K562 (cell line): Measurements from ENCODE around the gene PRPSAP2. TPM values are rescaled to one million over a fixed set of nuclear protein-coding genes. Genes with fewer than 3 reads are reported as not detected.

Source experiments
- ATAC-seq: fragments of 200-7000 bp; cut with Tn5 transposase; 3 replicates; pipeline ENCODE4 v1.9.1; 2020; ENCODE audit warnings: moderate library complexity
- BruUV-seq: library from RNA; stranded (reverse); fragments of 400-500 nt; replicated peaks from 2 replicates; lab custom pipeline; 2021; lab: Mats Ljungman, UMichigan
- CTCF ChIA-PET: fragments of 300-600 bp; formaldehyde crosslinking; extraction: SDS; loops from one replicate; lab custom pipeline; 2021; ENCODE audit warnings: low intra/inter-chr PET ratio; lab: Yijun Ruan, JAX
- POLR2A ChIA-PET: fragments of 300-600, 350-650 bp; sonication (Branson Sonifier 250); formaldehyde crosslinking; extraction: SDS; loops from one replicate; lab custom pipeline; 2021; ENCODE audit warnings: antibody characterized with exemption, inconsistent platforms; lab: Yijun Ruan, JAX
- DNase-seq, 4 experiments: peaks; one replicate each; pipeline versions ENCODE4 v3.0.0 to v3.0.0-alpha.2; 2011 to 2018; ENCODE audit warnings: low spot score in 3 of 4, mixed read lengths in 3 of 4; ENCODE audit errors: extremely low read depth in 1 of 4
- FAIRE-seq: peaks from 2 replicates; lab custom pipeline; 2011; peaks lifted over from hg19 to GRCh38; lab: Jason Lieb, UNC
- H2AFZ ChIP-seq: 2 replicates; pipeline ENCODE4 v1.6.0; 2011; ENCODE audit warnings: low read depth, low read length, control low read depth, inconsistent platforms
- H3K27ac ChIP-seq: fragments of 200-600 bp; 3 replicates; pipeline ENCODE4 v1.8.0; 2011; ENCODE audit warnings: low read depth, mild to moderate bottlenecking, control low read depth, inconsistent platforms, low read length, moderate library complexity, mixed read lengths; ENCODE audit errors: extremely low read depth
- H3K27me3 ChIP-seq, 2 experiments: fragments of 300-600 bp in 1 of 2; 2 replicates in 1 of 2; 3 replicates in 1 of 2; pipeline versions ENCODE4 v1.6.0 to v1.8.0; 2011; ENCODE audit warnings: inconsistent platforms in 2 of 2, low read length in 2 of 2, mild to moderate bottlenecking in 1 of 2, mixed read lengths in 1 of 2, moderate library complexity in 1 of 2; ENCODE audit not compliant: control insufficient read depth in 2 of 2, insufficient read depth in 2 of 2
- H3K36me3 ChIP-seq: fragments of 300-600 bp; 3 replicates; pipeline ENCODE4 v1.8.0; 2011; ENCODE audit warnings: mild to moderate bottlenecking, low read length, inconsistent platforms; ENCODE audit not compliant: control insufficient read depth, insufficient read depth
- H3K4me1 ChIP-seq, 2 experiments: fragments of 200-600 bp in 1 of 2; replicated peaks in 1 of 2; 2 replicates in 1 of 2; 3 replicates in 1 of 2; pipeline versions ENCODE4 v1.5.1 to v1.8.0; 2011; ENCODE audit warnings: inconsistent platforms in 2 of 2, low read length in 2 of 2, mild to moderate bottlenecking in 1 of 2, mixed read lengths in 1 of 2, moderate library complexity in 1 of 2; ENCODE audit not compliant: control insufficient read depth in 2 of 2, insufficient read depth in 2 of 2
- H3K4me2 ChIP-seq: 2 replicates; pipeline ENCODE4 v1.6.1; 2011; ENCODE audit warnings: low read length, control low read depth, inconsistent platforms, mixed read lengths; ENCODE audit not compliant: insufficient read depth
- H3K4me3 ChIP-seq: fragments of 200-600 bp; sonication (generic), shearing (Covaris generic); 2 replicates; pipeline ENCODE4 v1.5.1; 2016; ENCODE audit warnings: control low read depth, inconsistent platforms
- H3K79me2 ChIP-seq: fragments of 200-600 bp; 3 replicates; pipeline ENCODE4 v1.8.0; 2011; ENCODE audit warnings: low read length, inconsistent platforms; ENCODE audit not compliant: control insufficient read depth, insufficient read depth
- H3K9ac ChIP-seq, 2 experiments: 2 replicates each; pipeline versions ENCODE4 v1.6.0 to v1.6.1; 2011; ENCODE audit warnings: low read depth in 2 of 2, low read length in 2 of 2, control low read depth in 1 of 2, inconsistent platforms in 1 of 2, mild to moderate bottlenecking in 1 of 2, mixed read lengths in 1 of 2; ENCODE audit not compliant: insufficient read depth in 1 of 2
- H3K9me1 ChIP-seq: one replicate; pipeline ENCODE4 v1.6.0; 2011; ENCODE audit warnings: inconsistent platforms, mild to moderate bottlenecking, low read length, moderate library complexity; ENCODE audit not compliant: control insufficient read depth, insufficient read depth
- H3K9me3 ChIP-seq: replicated peaks from 2 replicates; pipeline ENCODE4 v1.5.1; 2011; ENCODE audit warnings: low read depth, low read length, inconsistent platforms; ENCODE audit not compliant: control insufficient read depth, insufficient read depth
- H4K20me1 ChIP-seq: replicated peaks from 2 replicates; pipeline ENCODE4 v1.6.1; 2011; ENCODE audit warnings: low read length, inconsistent platforms, mixed read lengths; ENCODE audit not compliant: control insufficient read depth, insufficient read depth
- MAFF ChIP-seq: IDR thresholded peaks from 2 replicates; pipeline ENCODE4 v1.6.1; 2012; ENCODE audit warnings: low read length, improper control_type of control experiment
- RBM22 ChIP-seq: fragments of 200-400 bp; formaldehyde crosslinking; IDR thresholded peaks from 2 replicates; pipeline ENCODE4 v1.6.1; 2018; ENCODE audit warnings: low read length, low read depth; ENCODE audit not compliant: poor library complexity, severe bottlenecking
- ZNF431 ChIP-seq: sonication (generic); formaldehyde crosslinking; IDR thresholded peaks from 2 replicates; pipeline ENCODE4 v1.8.0; 2022; ENCODE audit warnings: mild to moderate bottlenecking, missing genetic modification reagents
- WGBS: fragments of 100-300 bp; shearing (Covaris generic); methylation state at CpG from one replicate; pipeline ENCODE4 v1.1.6; 2016; ENCODE audit warnings: low coverage, mixed read lengths; ENCODE audit not compliant: insufficient coverage; ENCODE audit errors: missing lambda C conversion rate; 5-methylcytosine and 5-hydroxymethylcytosine counted together
- in situ Hi-C: fragments of 300-500 bp; cut with MboI; formaldehyde crosslinking; loops from 4 replicates; pipeline ENCODE4 v1.15.0; 2018; ENCODE audit warnings: inconsistent platforms, mixed read lengths
- intact Hi-C: fragments of 100-400 bp; cut with micrococcal nuclease; formaldehyde crosslinking; loops from 2 replicates; pipeline ENCODE4 v1.14.2; 2022
- polyA plus RNA-seq, 8 experiments: library from polyadenylated mRNA; depleted of rRNA in 4 of 8; stranded (reverse) in 5 of 8; unstranded in 3 of 8; fragments of >200 nt; fragmentation: Nextera tagmentation in 2 of 8; fragmentation: Illumina TruSeq in 1 of 8; extraction: Ambion mirVana in 2 of 8; extraction: Trizol in 1 of 8; gene quantifications; 2 replicates each; pipeline versions ENCODE4 v1.2.1 to v1.2.3, GENCODE V29; 2011 to 2014; ENCODE audit warnings: inconsistent platforms in 1 of 8, missing spikeins in 1 of 8
- total RNA-seq, 7 experiments: library from RNA; depleted of rRNA in 6 of 7; stranded (reverse); fragments of >200 nt in 6 of 7; fragmentation: Illumina TruSeq in 2 of 7; extraction: Trizol in 2 of 7; gene quantifications; 2 replicates each; pipeline versions ENCODE4 v1.2.1 to v1.2.3, GENCODE V29; 2011 to 2021; ENCODE audit warnings: low replicate concordance in 1 of 7
- TF ChIP-seq, protein P1 (sequence below): fragments of 450-650 bp; IDR thresholded peaks from 2 replicates; pipeline ENCODE4 v1.6.1; 2016; ENCODE audit warnings: borderline replicate concordance
- TF ChIP-seq, protein P2 (sequence below): IDR thresholded peaks from 3 replicates; pipeline ENCODE4 v1.6.1; 2011; ENCODE audit warnings: borderline replicate concordance, mild to moderate bottlenecking; ENCODE audit not compliant: insufficient read length, insufficient read depth

The PRPSAP2 gene
- total and polyA plus RNA-seq, 9 of the 15 experiments (the other 6 are each of a cell fraction or from before 2014, with no cell fraction given): 15.5 to 56.7 (median 35.7) TPM

- no peaks in the 10 kb centered on the region for H3K9me1 ChIP-seq
- intact Hi-C loops: no loop called here
- FAIRE-seq: no peak
- CTCF ChIA-PET: no interaction called here
- no peak overlapping the region for H3K27ac ChIP-seq
- no peaks in the 10 kb centered on the region for H3K9me3 ChIP-seq
- no peaks in the 10 kb centered on the region for H3K27me3 ChIP-seq
- DNase-seq: no peak
- H3K79me2 ChIP-seq: peaks cover 9% of the 10 kb centered on the region; the same call in 2 of the 3 replicates
- H3K4me2 ChIP-seq: no peak overlapping the region
- no TSS peak for BruUV-seq
- H2AFZ ChIP-seq: no peak overlapping the region
- ATAC-seq: no peak
- POLR2A ChIA-PET: no interaction called here
- no peak overlapping the region for H3K9ac ChIP-seq
- peaks cover 16 to 31% of the 10 kb centered on the region in 2 experiments; a peak in 4 of 5 replicates for H3K4me1 ChIP-seq
- in situ Hi-C loops: no loop called here
- no peak for TF ChIP-seq RBM22
- TF ChIP-seq, protein P1, sequence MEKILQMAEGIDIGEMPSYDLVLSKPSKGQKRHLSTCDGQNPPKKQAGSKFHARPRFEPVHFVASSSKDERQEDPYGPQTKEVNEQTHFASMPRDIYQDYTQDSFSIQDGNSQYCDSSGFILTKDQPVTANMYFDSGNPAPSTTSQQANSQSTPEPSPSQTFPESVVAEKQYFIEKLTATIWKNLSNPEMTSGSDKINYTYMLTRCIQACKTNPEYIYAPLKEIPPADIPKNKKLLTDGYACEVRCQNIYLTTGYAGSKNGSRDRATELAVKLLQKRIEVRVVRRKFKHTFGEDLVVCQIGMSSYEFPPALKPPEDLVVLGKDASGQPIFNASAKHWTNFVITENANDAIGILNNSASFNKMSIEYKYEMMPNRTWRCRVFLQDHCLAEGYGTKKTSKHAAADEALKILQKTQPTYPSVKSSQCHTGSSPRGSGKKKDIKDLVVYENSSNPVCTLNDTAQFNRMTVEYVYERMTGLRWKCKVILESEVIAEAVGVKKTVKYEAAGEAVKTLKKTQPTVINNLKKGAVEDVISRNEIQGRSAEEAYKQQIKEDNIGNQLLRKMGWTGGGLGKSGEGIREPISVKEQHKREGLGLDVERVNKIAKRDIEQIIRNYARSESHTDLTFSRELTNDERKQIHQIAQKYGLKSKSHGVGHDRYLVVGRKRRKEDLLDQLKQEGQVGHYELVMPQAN: no peak
- no peak for TF ChIP-seq ZNF431 (CRISPR knock-in tag)
- TF ChIP-seq, protein P2, sequence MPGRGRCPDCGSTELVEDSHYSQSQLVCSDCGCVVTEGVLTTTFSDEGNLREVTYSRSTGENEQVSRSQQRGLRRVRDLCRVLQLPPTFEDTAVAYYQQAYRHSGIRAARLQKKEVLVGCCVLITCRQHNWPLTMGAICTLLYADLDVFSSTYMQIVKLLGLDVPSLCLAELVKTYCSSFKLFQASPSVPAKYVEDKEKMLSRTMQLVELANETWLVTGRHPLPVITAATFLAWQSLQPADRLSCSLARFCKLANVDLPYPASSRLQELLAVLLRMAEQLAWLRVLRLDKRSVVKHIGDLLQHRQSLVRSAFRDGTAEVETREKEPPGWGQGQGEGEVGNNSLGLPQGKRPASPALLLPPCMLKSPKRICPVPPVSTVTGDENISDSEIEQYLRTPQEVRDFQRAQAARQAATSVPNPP: no peak
- no peak for TF ChIP-seq MAFF
- no peak overlapping the region for H3K4me3 ChIP-seq
- peaks cover 21% of the 10 kb centered on the region for H3K36me3 ChIP-seq
- no peaks in the 10 kb centered on the region for H4K20me1 ChIP-seq
- WGBS: 64% methylated on average over 4 of the region's 6 CpGs
These were observed 62.0 kb downstream of the PRPSAP2 start for GRCh38 chr17:18919963-18920362.
